PC-3 (cell line): ENCODE data around the gene DDX10. TPM values are rescaled to one million over a fixed set of nuclear protein-coding genes. Genes with fewer than 3 reads are reported as not detected.

Experiments used
- ATAC-seq: fragments of 200-7000 bp; cut with Tn5 transposase; 2 replicates; pipeline ENCODE4 v1.9.1; 2020; ENCODE audit warnings: mild to moderate bottlenecking, moderate library complexity
- BruUV-seq: library from RNA; stranded (reverse); fragments of 400-500 nt; replicated peaks from 2 replicates; lab custom pipeline; 2021; lab: Mats Ljungman, UMichigan
- CTCF ChIA-PET: fragments of 300-600 bp; sonication (Branson Sonifier 250); formaldehyde crosslinking; loops from one replicate; lab custom pipeline; 2022; ENCODE audit warnings: antibody characterized with exemption; lab: Charles Lee
- POLR2A ChIA-PET: fragments of 300-600 bp; sonication (Branson Sonifier 250); formaldehyde crosslinking; loops from one replicate; lab custom pipeline; 2022; ENCODE audit warnings: antibody characterized with exemption; ENCODE audit not compliant: unreplicated experiment; lab: Charles Lee
- DNase-seq: peaks from one replicate; pipeline ENCODE4 v3.0.0-alpha.2; 2015
- H2AFZ ChIP-seq: fragments of 300-600 bp; sonication (generic); 2 replicates; pipeline ENCODE4 v1.6.0; 2016; ENCODE audit warnings: antibody characterized with exemption, low read length
- H3F3A ChIP-seq: fragments of 300-600 bp; sonication (generic); one replicate; pipeline ENCODE4 v1.6.0; 2017; ENCODE audit warnings: antibody characterized with exemption, low read length, control low read depth, mild to moderate bottlenecking; ENCODE audit not compliant: unreplicated experiment
- H3K27ac ChIP-seq: fragments of 300-600 bp; sonication (generic); 2 replicates; pipeline ENCODE4 v1.5.1; 2016; ENCODE audit warnings: mild to moderate bottlenecking, low read length
- H3K27me3 ChIP-seq: fragments of 300-600 bp; sonication (generic); 2 replicates; pipeline ENCODE4 v1.6.1; 2016; ENCODE audit warnings: low read length, mixed read lengths
- H3K36me3 ChIP-seq: fragments of 300-600 bp; sonication (generic); 2 replicates; pipeline ENCODE4 v1.6.1; 2016; ENCODE audit warnings: low read depth, mixed run types, low read length, mixed read lengths
- H3K4me1 ChIP-seq: fragments of 300-600 bp; sonication (generic); 2 replicates; pipeline ENCODE4 v1.5.1; 2016; ENCODE audit warnings: low read length; ENCODE audit not compliant: insufficient read depth
- H3K4me2 ChIP-seq: fragments of 300-600 bp; sonication (generic); 2 replicates; pipeline ENCODE4 v1.6.0; 2016; ENCODE audit warnings: low read length
- H3K4me3 ChIP-seq: fragments of 300-600 bp; sonication (generic); 2 replicates; pipeline ENCODE4 v1.5.1; 2016; ENCODE audit warnings: mild to moderate bottlenecking, low read length, mixed read lengths
- H3K79me2 ChIP-seq: fragments of 300-600 bp; sonication (generic); 2 replicates; pipeline ENCODE4 v1.6.1; 2017; ENCODE audit warnings: low read length, mixed read lengths
- H3K9ac ChIP-seq: fragments of 300-600 bp; sonication (generic); 2 replicates; pipeline ENCODE4 v1.6.0; 2016; ENCODE audit warnings: mild to moderate bottlenecking, low read length
- H3K9me2 ChIP-seq: fragments of 300-600 bp; sonication (generic); replicated peaks from 2 replicates; pipeline ENCODE4 v1.6.1; 2016; ENCODE audit warnings: mixed run types, low read length, mixed read lengths
- H3K9me3 ChIP-seq: fragments of 300-600 bp; sonication (generic); 2 replicates; pipeline ENCODE4 v1.6.1; 2016; ENCODE audit warnings: low read length, mixed read lengths
- H4K20me1 ChIP-seq: fragments of 300-600 bp; sonication (generic); 2 replicates; pipeline ENCODE4 v1.6.1; 2016; ENCODE audit warnings: low read length, mixed read lengths
- EZH2 ChIP-seq: fragments of 300-600 bp; sonication (generic); IDR thresholded peaks from one replicate; pipeline ENCODE4 v1.6.1; 2017; ENCODE audit warnings: antibody characterized with exemption, mild to moderate bottlenecking, low read length; ENCODE audit not compliant: unreplicated experiment
- EZH2phosphoT487 ChIP-seq: fragments of 300-600 bp; sonication (generic); IDR thresholded peaks from 2 replicates; pipeline ENCODE4 v1.6.1; 2018; ENCODE audit warnings: mild to moderate bottlenecking, antibody characterized with exemption, low read length, borderline replicate concordance
- intact Hi-C: fragments of 100-400 bp; cut with micrococcal nuclease; formaldehyde crosslinking; loops from 2 replicates; pipeline ENCODE4 v1.9.0; 2023
- total RNA-seq: library from RNA; depleted of rRNA; stranded (reverse); fragments of >200 nt; gene quantifications from 2 replicates; pipeline ENCODE4 v1.2.3, GENCODE V29; 2014
- TF ChIP-seq, protein P1 (sequence below): fragments of 300-600 bp; sonication (generic); conservative IDR thresholded peaks from 2 replicates; pipeline ENCODE4 v1.5.1; 2017; ENCODE audit warnings: antibody characterized with exemption, low read depth, mild to moderate bottlenecking, low read length

The DDX10 gene
- total RNA-seq, 1 experiment from 2014 or later: 55.2 TPM

DNA sequence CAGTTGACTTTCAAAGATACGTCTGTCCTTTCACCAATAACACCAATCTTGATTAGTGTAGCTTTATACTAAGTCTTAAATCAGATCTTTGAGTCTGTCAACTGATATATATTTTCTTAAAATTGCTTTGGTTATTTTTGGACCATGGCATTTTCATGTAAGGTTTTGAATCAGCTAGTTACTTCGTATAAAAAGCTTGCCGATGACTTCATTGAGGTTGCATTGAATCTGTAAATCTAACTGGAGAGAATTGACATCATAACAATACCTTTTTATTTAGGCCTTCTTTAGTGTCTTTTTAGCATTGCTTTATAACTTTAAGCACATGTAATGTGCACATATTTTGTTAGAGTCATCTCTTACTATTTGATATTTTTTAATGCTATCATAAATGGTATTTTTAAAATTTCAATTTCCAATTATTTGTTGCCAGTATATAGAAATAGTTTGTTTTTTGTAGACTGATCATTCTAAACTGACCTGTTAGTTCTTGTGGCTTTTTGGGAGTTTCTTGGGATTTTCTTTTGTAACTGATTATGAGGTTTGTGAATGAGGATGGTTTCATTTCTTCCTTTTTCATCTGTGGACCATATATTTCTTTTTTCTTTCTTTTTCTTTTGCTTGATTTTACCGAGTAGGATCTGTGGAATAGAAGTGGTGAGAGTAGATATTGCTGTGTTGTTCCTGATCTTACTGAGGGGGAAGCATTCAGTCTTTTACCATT lies 61.4 kb downstream of the DDX10 start:
- H2AFZ ChIP-seq: no peak overlapping the region
- BruUV-seq: no TSS peak
- POLR2A ChIA-PET: no interaction called here

DNA sequence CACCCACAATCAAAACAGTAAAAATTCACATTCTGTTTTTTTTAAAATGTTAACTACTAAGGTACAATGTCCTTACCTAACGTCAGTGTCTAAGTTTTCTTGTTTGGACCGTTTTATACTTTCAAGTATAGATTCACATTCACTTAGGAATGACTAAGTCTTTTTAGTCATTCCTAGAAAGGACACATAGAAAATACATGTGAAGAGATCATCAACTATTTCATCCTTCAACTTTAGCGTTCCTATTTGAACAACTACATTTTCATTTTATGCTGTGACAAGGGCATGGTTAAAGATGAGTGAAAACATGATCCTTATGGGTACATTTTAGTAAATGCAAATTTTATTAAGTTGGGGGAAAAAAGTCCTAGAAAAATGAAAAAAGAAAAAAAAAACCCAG lies 62.8 kb downstream of the DDX10 start:
- Histone ChIP-seq H3K9me3 (no peaks in the 10 kb centered on the region), H3F3A (no peaks in the 10 kb centered on the region), H3K4me3 (no peak overlapping the region), H4K20me1 (no peaks in the 10 kb centered on the region), H3K9ac (no peak overlapping the region), H2AFZ (no peak overlapping the region), H3K4me1 (no peaks in the 10 kb centered on the region), H3K36me3 (peaks cover 24% of the 10 kb centered on the region), H3K27ac (no peak overlapping the region), H3K27me3 (no peaks in the 10 kb centered on the region), H3K4me2 (no peak overlapping the region), H3K79me2 (peaks cover 36% of the 10 kb centered on the region), H3K9me2 (no peaks in the 10 kb centered on the region)
- DNase-seq: no peak
- CTCF ChIA-PET: no interaction called here
- no TSS peak for BruUV-seq
- POLR2A ChIA-PET: no interaction called here
- ATAC-seq: no peak
- TF ChIP-seq, protein P1, sequence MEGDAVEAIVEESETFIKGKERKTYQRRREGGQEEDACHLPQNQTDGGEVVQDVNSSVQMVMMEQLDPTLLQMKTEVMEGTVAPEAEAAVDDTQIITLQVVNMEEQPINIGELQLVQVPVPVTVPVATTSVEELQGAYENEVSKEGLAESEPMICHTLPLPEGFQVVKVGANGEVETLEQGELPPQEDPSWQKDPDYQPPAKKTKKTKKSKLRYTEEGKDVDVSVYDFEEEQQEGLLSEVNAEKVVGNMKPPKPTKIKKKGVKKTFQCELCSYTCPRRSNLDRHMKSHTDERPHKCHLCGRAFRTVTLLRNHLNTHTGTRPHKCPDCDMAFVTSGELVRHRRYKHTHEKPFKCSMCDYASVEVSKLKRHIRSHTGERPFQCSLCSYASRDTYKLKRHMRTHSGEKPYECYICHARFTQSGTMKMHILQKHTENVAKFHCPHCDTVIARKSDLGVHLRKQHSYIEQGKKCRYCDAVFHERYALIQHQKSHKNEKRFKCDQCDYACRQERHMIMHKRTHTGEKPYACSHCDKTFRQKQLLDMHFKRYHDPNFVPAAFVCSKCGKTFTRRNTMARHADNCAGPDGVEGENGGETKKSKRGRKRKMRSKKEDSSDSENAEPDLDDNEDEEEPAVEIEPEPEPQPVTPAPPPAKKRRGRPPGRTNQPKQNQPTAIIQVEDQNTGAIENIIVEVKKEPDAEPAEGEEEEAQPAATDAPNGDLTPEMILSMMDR: no peak
- no peak for TF ChIP-seq EZH2
- TF ChIP-seq EZH2phosphoT487: no peak
- intact Hi-C loops: no loop called here

More for the DNA sequence above, 61.4 kb downstream of the DDX10 start:
- H3F3A ChIP-seq: no peaks in the 10 kb centered on the region
- no peaks in the 10 kb centered on the region for H3K4me1 ChIP-seq
- peaks cover 29% of the 10 kb centered on the region for H3K36me3 ChIP-seq
- H3K4me3 ChIP-seq: no peak overlapping the region
- DNase-seq: no peak
- intact Hi-C loops: no loop called here
- ATAC-seq: no peak
- peaks cover 29% of the 10 kb centered on the region for H3K79me2 ChIP-seq
- no peak overlapping the region for H3K4me2 ChIP-seq
- no peak overlapping the region for H3K9ac ChIP-seq
- H3K9me2 ChIP-seq: no peaks in the 10 kb centered on the region
- H4K20me1 ChIP-seq: no peaks in the 10 kb centered on the region
- CTCF ChIA-PET: no interaction called here
- no peaks in the 10 kb centered on the region for H3K9me3 ChIP-seq
- TF ChIP-seq EZH2 (no peak), EZH2phosphoT487 (no peak)
- TF ChIP-seq, protein P1: no peak
- no peaks in the 10 kb centered on the region for H3K27me3 ChIP-seq
- no peak overlapping the region for H3K27ac ChIP-seq

DNA sequence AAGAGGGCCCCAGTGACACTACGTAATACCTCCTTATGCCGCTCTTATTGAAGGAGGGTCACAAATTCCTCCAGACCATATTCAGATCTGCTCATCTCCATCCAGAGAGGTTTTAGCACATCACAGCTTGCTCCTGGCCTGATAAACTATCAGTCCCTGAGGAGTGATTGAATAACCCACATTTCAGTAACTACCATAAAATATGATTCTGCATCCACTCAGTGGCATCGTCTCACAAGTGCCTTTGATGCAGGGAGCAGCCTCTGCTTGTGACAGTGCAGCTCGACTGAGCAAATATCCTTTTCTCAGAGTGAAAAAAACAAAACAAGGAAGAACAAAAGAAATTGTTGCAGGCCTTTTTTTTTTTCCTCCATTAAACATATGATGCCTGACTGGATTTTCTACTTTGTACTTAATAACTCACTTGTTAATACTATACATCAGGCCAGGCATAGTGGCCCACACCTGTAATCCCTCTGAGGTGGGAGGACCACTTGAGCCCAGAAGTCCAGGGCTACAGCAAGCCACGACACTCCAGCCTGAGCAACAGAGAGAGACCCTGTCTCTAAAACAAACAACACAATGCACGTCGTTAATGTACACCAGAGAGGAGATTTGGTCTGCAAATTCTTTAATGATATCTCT lies 64.5 kb downstream of the DDX10 start:
- TF ChIP-seq, protein P1: no peak
- no peak for TF ChIP-seq EZH2
- no peak for TF ChIP-seq EZH2phosphoT487
- no peak for DNase-seq
- H3K79me2 ChIP-seq: peaks cover 43% of the 10 kb centered on the region
- H3K4me3 ChIP-seq: no peak overlapping the region
- ATAC-seq: no peak
- no peaks in the 10 kb centered on the region for H3K9me2 ChIP-seq
- H3K9me3 ChIP-seq: no peaks in the 10 kb centered on the region
- peaks cover 4% of the 10 kb centered on the region for H3F3A ChIP-seq
- H4K20me1 ChIP-seq: 0 out of 2 replicates have a peak, but pooled peaks cover 4% of the 10 kb centered on the region
- CTCF ChIA-PET: no interaction called here
- H3K27ac ChIP-seq: no peak overlapping the region
- H2AFZ ChIP-seq: no peak overlapping the region
- POLR2A ChIA-PET: no interaction called here
- no TSS peak for BruUV-seq
- H3K9ac ChIP-seq: no peak overlapping the region
- H3K4me1 ChIP-seq: peaks cover 11% of the 10 kb centered on the region
- H3K36me3 ChIP-seq: peaks cover 11% of the 10 kb centered on the region; the same call in 1 of the 2 replicates
- intact Hi-C loops: no loop called here
- H3K4me2 ChIP-seq: no peak overlapping the region
- H3K27me3 ChIP-seq: no peaks in the 10 kb centered on the region
